Fibroblast of villous mesenchyme (primary cell): ENCODE results near the gene HOXA4. TPM values are rescaled to one million over a fixed set of nuclear protein-coding genes. Genes with fewer than 3 reads are reported as not detected.
A peak's percentile ranks its signal among the peaks of the same experiment; 100 is the strongest.

ENCODE experiments used
- DNase-seq: peaks from one replicate; pipeline ENCODE4 v3.0.0-alpha.2; 2010; ENCODE audit warnings: low read depth
- H3K4me3 ChIP-seq: 2 replicates; pipeline ENCODE4 v1.5.1; 2011; ENCODE audit warnings: low read depth, mild to moderate bottlenecking, low read length
- CTCF ChIP-seq: IDR thresholded peaks from 2 replicates; pipeline ENCODE4 v1.5.1; 2012; ENCODE audit warnings: low read depth, mild to moderate bottlenecking, low read length; ENCODE audit not compliant: insufficient read depth
- total RNA-seq: library from RNA; depleted of rRNA; stranded (reverse); fragments of >200 nt; gene quantifications from 2 replicates; pipeline ENCODE4 v1.2.3, GENCODE V29; 2012

The HOXA4 gene
- total RNA-seq, 1 donor = 1.3 TPM

GRCh38 chr7:27167916-27168264, 37.3 kb upstream of the HOXA4 start:
- H3K4me3 ChIP-seq = peak overlapping the region; percentile 67
- peak; percentile 76 for DNase-seq

GRCh38 chr7:27166531-27167505, 36.3 kb upstream of the HOXA4 start:
- H3K4me3 ChIP-seq = peak overlapping the region; percentile 67
- DNase-seq = peak; percentile 80
- TF ChIP-seq CTCF = no peak

More at GRCh38 chr7:27167916-27168264, 37.3 kb upstream of the HOXA4 start:
- no peak for TF ChIP-seq CTCF

- TF ChIP-seq CTCF = no peak
- DNase-seq = peak; percentile 92
- H3K4me3 ChIP-seq = peak overlapping the region; percentile 67
Measured at GRCh38 chr7:27165996-27166530, 35.5 kb upstream of the HOXA4 start.

GRCh38 chr7:27165089-27165995, 34.8 kb upstream of the HOXA4 start, which contains the start of gene HOXA9:
HOXA9 (minus strand) TSS chr7:27165537; CDS start chr7:27165457, 80 bp downstream.
- peak; percentile 97 for DNase-seq
- no peak for TF ChIP-seq CTCF
- H3K4me3 ChIP-seq = peak within 1 kb of the TSS; percentile 67

- peak; percentile 17 for TF ChIP-seq CTCF
- peak; percentile 64 for DNase-seq
- peak overlapping the region; percentile 67 for H3K4me3 ChIP-seq
Measured at GRCh38 chr7:27164367-27165088, 34.0 kb upstream of the HOXA4 start.

- peak overlapping the region; percentile 67 for H3K4me3 ChIP-seq
- no peak for TF ChIP-seq CTCF
- DNase-seq = no peak
Measured at GRCh38 chr7:27164045-27164366, 33.4 kb upstream of the HOXA4 start.
